NCI-H1436 treated with DMSO at 0.1 percent for 48 hours (cell line): ENCODE measurements around the gene DNAJC6.

ENCODE experiments used
- DNase-seq: peaks from one replicate; lab custom pipeline; 2025; lab: John Stamatoyannopoulos, UW

DNAJC6 gene

GRCh38 chr1:65292861-65293593, 16.3 kb upstream of the DNAJC6 start:
- DNase-seq: no peak

- no peak for DNase-seq
Measured at GRCh38 chr1:65297706-65298105, 11.6 kb upstream of the DNAJC6 start.

DNA sequence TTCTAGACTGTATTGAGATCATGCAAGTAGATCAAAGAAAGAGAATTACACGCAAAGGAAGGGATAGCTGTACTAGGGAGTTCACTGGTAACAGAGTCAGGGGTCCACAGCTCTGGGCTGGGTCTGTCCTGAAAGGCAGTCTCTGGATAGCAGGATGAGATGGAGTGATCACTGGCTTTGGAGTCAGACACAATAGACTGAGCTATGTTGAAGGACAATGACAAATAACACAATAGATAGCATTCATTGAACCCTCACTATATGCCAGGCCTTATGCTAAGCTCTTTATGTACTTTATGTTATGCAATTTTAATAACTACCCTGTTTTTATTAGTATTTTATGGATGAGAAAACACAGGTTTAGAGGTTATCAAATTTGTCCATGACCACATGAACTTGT, 10.0 kb upstream of the DNAJC6 start:
- no peak for DNase-seq

DNA sequence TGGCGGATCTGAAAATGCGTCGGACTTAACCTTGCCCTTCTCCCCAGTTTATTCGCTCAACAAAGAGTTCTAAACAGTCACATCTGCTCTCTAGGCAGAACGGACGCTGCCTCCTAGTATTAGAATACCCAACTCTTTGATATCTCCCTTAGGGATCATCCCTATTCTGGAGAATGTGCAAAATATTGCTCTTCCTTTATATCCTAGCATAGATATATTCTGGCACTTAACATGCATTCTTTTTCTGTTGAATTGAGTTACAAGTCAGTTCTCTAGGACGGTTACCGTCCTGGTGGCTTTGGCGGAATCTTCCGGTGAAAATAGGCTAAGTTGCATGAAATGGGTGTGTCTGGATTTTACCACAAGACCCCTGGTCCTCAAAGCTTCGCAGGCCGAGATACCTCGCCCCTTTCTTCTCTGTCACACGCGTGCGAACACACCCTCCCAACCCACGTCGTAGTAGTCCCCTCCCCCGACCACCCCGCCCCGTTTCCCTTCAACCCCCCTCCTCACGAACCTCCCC, 501 bp upstream of the DNAJC6 start:
- DNase-seq: no peak

DNA sequence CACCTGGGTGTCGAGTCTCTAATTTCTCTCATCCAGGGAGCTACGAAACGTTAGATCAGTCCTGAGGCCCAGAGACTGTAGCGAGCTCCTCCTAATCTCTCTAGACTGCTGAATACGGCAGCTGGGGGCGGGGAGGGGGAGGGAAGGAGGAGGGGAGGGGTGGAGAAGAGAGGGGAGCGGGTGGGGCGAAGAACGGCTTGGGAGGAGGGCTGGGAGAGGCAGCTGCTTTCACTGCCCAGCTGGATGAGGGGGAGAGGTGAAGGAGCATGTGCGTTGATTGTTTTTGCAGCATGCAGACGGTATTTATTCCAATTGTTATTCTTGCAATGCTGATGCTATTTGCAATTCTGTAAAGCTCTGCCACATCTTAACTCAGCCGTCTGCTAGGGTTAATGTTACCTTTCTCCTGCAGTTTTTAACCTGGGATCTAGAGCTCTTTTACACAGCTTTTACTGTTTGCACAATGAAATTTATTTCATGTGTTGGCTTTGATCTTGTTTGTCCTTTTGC, 790 bp downstream of the DNAJC6 start:
- DNase-seq: peak; percentile 8

- DNase-seq: no peak
Measured at GRCh38 chr1:65311760-65312159, 2.4 kb downstream of the DNAJC6 start.

GRCh38 chr1:65316233-65316632, 6.9 kb downstream of the DNAJC6 start:
- DNase-seq: no peak

DNA sequence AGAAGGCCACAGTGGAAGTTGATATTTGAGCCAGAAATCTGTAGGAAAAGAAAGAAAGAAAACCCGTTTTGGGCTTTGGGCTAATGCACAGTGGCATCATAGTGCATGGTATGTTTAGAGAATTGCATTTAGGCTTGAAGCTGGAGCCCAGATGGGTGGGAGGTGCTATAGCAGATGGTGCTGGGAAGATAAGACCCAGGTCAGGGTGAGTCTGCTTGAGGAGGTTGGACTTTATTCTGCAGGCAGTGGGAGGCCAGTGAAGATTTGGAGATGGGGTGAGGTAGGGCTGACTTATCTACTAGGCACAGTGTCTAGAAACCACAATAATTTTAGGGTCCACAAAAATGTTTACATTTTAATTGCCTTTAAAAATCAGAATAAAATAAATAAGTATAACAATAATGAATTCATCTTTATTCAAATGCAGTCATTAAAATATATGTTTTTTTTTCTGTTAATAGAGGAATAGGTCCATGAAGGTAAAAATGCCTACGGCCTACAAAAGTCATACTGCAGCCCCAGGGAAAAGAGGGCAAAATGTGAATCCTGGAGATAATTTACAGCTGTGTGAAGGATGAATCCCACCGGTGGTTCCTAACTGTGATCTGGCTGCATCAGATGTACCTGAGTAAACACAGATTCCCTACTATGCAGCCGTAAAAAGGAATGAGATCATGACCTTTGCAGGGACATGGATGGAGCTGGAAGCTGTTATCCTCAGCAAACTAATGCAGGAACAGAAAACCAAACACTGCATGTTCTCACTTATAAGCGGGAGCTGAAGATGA, 8.7 kb downstream of the DNAJC6 start:
- DNase-seq: no peak

GRCh38 chr1:65319141-65319540, 9.8 kb downstream of the DNAJC6 start:
- no peak for DNase-seq

GRCh38 chr1:65319754-65320153, 10.4 kb downstream of the DNAJC6 start:
- DNase-seq: no peak

DNA sequence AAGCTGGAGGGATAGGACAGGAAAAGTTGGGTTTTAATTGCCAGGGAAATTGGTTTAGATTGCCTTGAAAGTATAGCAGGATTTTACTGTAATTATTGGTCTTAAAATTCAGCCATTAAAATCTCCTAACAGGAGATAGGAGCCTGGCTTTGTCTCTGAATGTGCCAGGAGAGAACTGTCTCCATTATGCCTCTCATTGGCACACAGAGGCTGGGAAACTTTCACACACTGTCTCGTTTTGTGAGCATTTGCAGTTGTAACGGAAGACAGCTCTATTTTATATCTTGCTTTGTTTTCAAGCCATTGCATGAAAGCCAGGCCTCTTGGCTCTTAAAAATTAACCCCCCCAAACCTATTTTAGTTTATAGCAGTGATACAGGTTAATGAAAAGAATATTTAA, 12.5 kb downstream of the DNAJC6 start:
- DNase-seq: no peak

- DNase-seq: no peak
Measured at GRCh38 chr1:65323246-65323645, 13.9 kb downstream of the DNAJC6 start.

- no peak for DNase-seq
Measured at GRCh38 chr1:65330021-65330420, 20.7 kb downstream of the DNAJC6 start.

- no peak for DNase-seq
Measured at GRCh38 chr1:65330822-65331221, 21.5 kb downstream of the DNAJC6 start.

DNA sequence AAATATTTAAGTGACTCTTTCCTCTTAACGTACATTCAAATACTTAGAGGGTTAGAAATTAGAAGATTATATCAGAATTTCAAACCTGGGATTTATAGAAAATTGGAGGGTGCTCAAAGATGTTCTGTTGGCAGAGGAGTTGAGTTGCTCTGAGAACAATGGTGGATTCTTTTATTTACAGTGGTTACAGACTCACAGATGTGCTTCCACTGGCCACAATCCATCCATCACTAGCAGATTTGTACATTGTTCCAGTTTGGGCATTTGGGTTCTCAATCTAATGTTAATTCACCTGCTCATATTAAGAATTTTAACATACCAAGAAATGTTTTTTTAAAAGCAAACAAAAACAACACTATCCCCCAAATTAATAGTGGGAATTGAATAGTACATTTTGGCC, 23.5 kb downstream of the DNAJC6 start:
- no peak for DNase-seq

- DNase-seq: no peak
Measured at GRCh38 chr1:65334081-65334480, 24.7 kb downstream of the DNAJC6 start.

DNA sequence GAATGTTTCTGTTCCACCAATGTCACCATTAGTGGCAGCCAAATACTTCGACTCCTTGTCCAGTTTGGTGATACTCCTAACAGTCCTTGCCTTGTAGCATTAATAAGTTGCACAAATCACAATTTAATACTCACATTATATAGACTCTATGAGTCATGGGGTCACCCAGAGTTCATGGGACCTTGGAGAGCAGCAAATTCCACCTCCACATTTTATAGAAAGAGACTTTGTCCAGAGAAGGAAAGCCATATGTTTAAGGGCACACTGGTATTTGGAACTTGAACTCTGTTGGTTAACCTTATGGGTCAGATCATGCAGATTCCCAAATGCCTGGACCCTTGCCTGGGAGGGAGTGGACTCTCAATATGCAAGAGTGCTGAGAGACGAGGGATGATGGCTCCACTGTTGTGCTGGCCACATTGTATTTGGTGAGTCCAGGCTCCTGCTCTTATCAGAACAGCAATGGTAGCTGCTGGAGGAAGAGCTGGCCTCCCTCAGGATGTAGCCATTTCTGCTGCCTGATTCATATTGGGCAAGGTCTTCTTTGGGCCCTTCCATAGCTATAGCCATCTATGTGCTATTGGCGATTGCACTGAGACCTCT, 30.6 kb downstream of the DNAJC6 start:
- no peak for DNase-seq

- no peak for DNase-seq
Measured at GRCh38 chr1:65341381-65341780, 32.0 kb downstream of the DNAJC6 start.

- no peak for DNase-seq
Measured at GRCh38 chr1:65343286-65343685, 33.9 kb downstream of the DNAJC6 start.

- no peak for DNase-seq
Measured at GRCh38 chr1:65344171-65344814, 35.0 kb downstream of the DNAJC6 start.

GRCh38 chr1:65346190-65346589, 36.8 kb downstream of the DNAJC6 start:
- no peak for DNase-seq

DNA sequence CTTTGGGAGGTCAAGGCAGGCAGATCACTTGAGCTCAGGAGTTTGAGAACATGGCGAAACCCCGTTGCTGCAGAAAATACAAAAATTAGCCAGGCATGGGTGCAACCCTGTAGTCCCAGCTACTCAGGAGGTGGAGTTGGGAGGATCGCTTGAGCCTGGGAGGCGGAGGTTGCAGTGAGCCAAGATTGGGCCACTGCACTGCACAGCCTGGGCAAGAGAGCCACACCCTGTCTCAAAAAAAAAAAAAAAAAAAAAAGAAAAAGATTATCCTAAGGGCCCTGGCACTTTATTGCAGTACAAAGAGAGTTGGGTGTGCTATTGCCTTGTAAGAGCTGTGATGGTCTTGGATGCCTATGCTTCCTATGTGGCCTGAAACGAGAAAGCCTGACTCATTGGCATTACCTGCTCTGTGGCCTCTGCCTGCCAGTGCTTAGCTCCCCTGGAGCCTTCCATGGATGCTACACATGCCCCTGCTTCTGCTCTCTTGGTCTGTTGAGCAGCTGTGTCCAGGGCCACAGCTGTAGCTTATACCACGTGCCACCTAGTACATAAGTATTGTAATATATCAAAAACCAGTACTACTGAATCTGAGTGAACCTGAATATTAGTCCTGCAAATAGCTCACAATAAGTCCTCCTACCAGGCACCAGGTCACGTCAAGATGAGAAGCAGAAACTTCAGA, 45.8 kb downstream of the DNAJC6 start:
- DNase-seq: no peak
